Stimulated activated CD4-positive, alpha-beta T cell treated with anti-CD3 and anti-CD28 coated beads, Interleukin-4, amount 100 ng/mL, for 48 hours (primary cell): ENCODE results near the gene FAM131C.

Experiments used
- DNase-seq, 2 donors: peaks; one replicate each; pipeline ENCODE4 v3.0.0-alpha.2; 2020; ENCODE audit warnings: low read depth in 2 of 2

The FAM131C gene

DNA sequence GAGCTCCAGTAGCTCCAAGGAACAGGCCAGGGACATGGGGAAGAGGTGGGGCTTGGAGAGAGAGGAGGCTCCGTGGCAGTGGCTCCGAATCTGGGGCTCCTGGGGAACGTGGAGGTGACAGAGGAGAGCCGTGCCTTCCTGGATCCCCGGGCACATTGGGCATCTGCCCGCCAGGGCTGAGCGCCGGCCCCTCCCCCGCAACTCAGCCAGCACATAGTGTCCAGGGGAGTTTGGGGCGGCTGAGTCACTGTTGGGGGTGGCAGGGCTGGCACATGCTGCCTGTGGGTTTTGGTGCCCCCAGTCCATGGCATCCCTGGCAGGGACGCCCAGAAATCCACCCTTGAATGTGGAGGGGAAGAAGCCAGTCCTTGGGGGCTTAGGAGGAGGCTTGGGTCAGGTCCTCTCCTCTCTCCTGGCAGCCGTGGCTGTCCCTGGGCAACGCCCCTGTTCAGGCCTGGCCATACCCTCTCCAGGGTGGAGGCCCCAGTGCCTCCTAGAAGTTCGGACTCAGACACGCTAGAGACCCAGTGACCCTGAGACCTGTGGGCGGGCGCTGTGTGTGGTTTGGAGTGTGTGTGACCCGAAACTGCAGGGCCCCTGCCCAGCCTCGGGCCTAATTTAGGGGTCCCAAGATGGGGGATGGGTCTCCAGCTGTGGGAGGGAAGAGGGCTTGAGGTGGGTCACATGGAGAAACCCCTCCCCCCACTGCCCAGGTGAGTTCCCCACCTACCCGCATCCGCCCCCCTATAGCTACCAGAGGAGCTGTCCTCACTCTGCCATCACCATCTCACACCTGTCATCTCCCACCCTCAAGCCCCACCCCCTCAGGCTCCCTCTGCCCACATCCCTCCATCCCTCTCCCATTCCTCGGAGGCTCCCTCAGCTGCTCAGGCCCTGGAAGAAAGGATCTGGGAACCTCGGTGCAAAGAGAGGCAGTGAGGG lies 57.2 kb downstream of the FAM131C start:
- no peak for DNase-seq

DNA sequence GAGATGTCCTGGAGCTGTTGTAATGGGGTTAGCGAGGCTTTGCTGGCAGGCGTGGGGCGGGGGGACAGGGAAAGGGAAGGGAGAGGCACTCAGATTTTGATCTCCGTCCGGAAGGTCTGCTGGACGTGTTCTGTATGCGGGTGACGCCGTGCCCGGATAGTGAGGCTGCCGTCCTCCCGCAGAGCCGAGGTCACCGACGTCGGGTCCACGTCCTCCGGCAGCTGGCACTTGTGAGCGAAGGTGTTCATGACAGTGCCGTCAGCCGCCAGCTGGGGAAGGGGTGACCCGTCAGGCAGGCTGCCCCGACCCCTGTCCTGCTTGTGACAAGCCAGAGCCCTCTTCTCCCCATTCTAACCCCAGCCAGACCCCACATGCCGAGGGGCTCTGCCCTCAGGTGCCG lies 58.0 kb downstream of the FAM131C start:
- no peak for DNase-seq

DNA sequence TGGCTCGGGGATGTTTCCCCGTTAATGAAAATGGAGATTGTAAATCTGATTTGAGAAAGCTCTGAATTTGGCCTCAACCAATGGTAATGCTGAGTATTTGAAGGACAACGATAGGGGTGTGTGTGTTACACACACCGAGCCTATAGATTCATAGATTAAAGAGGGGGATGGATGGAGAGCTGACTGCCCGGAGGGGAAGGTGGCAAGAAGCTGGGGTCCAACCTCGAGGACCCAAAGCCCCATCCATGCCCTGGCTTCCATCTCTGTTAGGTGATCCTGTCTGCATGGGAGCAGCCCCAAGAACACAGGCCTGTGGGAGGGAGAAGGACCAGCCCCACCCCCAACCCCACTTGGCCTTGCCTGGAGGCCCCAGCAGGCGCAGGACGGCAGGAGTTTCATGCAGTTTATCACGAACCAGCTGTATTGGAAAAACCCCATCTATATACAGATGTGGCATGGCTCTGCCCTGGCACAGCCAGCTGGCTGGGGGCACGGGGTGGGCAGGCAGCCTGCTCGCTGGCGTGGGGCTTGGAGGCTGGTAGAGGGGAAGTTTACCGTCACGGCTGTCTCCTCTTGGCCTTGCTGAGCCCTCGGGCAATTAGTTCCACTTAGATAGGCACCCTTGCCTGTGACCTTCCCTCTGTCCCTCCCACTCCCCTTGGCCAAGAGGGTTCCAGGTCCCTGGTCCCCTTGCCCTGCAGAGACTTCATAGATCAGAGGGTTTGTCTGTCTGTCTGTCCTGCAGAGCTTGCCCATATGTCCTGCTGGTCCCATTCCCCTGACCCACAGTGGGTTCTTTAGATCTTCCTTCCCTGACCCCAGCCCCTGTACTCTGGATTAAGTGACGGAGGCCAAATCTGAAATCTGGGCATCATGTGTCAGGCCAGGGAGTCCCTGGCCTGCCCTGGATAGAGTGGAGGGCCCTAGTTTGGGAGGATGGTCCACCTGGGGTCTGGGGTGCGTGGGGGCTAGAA lies 58.7 kb downstream of the FAM131C start:
- DNase-seq: no peak

DNA sequence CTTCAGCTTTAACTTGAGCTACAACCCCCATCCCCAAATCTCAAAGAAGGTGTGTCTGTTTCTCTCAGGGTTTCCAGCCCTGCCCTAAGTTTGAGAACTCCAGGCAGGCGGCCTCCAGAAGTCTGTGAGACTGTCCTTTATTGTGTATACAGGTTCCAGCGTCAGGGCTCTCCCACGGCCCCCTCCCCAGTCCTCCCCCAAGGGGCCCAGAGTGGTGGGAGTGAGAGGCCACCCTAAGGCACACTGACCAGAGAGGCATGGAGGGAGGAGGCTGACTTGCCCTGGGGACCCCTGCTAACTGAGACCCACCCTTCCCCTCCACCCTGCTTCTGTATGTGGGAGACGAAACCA lies 59.6 kb downstream of the FAM131C start:
- no peak for DNase-seq

DNA sequence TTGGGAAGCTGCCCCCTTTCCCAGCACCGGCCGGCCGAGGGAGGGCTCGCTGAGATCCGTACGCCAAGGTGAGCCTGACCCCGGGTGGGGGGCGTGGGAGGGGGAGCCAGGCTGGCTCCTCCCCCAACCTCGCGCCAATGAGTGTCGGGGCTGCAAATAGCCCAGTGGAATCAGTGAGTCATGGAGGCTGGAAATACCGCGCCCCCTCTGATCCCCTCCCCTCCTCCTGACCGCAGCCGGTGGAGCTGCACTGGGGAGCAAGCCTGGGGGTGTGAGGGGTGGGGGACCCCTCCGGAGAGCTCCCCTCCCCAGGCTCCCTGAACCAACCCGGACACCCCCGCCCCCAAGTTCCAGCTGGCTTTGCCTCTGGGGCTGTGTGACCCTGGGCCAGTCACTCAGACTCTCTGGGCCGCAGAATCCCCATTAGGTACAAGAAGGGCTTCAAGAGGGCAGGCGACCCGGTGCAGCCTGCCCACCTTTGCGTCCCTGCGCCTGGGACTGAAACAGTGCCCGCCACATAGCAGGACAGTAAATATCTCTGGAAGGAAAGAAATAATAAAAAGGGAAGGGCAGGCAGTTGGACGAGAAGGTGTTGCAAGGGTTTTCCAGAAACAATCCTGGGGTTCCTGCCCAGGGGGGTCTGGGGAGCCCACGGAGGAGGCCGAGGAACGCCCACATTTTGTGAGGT lies 60.1 kb downstream of the FAM131C start:
- peak; percentile 23 to 35 for DNase-seq

DNA sequence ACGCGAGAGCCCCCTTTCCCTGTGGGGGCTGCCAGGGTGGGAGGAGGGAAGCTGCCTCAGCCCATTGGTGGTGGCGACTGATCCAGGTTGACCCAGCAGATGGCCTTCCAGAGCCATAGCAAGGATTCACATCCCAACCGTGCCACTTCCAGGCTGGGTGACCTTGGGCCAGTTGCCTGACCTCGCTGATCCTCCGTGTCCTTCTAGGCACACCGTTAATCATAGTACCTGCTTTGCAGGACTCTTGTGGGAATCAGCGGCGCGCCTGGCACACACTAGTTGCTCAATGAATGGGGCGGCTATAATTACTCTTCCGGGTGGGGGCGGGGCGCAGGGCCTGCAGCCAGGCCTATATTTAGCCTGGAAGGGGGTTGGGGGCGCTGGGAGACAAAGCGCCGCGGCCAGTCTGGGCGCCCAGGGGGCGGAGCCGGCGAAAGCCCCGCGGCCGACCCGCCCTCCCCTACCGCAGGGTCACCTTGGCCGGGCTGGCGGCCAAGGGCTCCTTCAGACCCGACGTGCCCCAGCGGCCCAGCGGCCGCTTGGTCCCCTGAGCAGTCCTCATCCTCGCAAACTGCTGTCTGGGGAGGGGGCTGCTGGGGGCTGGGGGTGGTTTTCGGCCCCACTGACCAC lies 60.7 kb downstream of the FAM131C start:
- DNase-seq: peak; percentile 14 to 35

DNA sequence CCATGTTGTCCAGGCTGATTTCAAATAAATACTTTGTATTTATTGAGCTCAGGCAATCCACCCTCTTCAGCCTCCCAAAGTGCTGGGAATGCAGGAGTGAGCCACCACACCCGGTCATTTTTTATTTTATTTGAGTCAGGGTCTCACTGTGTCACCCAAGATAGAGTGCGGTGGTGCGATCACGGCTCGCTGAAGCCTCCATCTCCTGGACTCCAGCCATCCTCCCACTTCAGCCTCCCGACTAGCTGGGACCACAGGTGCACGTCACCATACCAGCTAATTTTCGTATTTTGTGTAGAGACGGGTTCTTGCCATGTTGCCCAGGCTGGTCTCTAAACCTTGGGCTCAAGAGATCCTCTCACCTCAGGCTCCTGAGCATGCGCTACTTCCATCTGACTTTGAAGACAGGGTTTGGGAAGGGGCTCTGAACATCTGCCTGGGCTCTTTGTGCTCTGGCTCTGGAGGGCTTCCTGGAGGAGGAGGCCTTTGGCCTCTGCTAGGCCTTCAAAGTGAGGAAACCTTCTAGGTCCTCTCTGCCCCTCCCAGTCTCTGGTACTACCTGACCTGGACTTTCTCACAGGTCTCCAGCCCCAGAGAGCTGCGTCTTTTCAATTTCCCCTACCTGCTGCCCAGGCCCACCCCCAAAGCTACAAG lies 61.4 kb downstream of the FAM131C start:
- no peak for DNase-seq

DNA sequence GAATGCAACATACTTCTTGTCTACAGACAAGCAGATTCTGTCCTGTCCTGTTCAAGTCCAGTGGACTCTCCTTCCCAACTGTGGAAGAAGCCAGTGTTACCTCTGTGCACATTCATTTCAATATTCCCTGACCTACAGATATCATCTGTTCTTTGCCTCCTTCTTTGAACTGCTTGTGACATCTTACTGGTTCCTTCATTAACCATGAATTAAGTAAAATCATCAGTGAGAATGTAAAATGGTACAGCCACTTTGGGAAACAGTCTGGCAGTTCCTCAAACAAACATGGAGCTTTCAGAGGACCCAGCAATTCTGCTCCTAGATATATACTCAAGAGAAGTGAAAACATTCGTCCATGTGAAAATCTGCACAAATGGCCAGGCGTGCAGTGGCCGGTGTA lies 62.6 kb downstream of the FAM131C start:
- no peak for DNase-seq

DNA sequence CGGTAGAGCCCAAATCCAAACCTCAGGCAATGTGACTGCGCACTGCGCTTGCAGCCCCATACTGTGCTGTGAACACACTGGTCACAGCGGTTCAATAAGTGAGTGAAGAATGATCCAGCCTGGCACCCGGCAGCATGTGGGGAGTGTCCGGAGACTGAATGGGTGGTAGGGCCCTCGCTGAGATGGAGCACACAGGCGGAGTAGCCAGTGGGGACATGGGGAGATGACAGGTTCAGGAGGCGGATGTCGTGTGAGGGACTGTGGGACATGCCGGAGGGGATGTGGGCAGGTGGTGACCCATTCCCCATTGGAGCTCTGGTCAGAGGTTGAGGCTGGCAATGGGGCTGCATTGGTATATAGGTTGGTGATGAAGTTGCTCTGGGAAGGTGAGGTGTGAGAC lies 63.8 kb downstream of the FAM131C start:
- no peak for DNase-seq

DNA sequence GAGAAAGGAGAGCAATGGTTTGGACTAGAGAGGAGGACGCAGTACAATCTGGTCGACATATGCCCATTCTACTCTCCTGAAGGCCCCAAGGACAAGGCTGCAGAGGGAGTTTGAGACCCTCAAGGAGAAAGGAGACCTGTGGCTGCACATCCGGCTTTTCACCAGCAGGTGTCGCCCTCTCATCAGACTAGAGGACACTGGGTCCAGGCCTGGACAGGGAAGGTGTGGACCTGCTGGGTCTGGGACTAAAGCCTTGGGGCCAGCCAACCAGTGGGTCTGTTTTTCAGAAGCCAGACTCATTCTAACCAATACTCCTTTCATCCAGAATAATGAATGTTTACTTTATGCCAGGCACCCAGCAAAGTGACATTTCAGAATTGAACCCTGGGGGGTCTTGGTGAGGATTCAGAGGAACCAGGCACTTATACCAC lies 64.4 kb downstream of the FAM131C start:
- peak; percentile 60 to 80 for DNase-seq
